Heart left ventricle (tissue), 13 donors: ENCODE results near the gene ERC1.

Source experiments
- CTCF ChIP-seq, 12 donors: fragments of 200-600 bp; sonication (generic) in 4 of 12; IDR thresholded peaks; one replicate each; pipeline versions ENCODE4 v1.5.0 to v1.8.0; 2018 to 2022; ENCODE audit warnings: antibody characterized with exemption in 12 of 12, mild to moderate bottlenecking in 5 of 12
- POLR2A ChIP-seq, 2 donors: fragments of 450-650 bp; IDR thresholded peaks; one replicate each; pipeline ENCODE4 v1.6.1; 2017; ENCODE audit warnings: antibody characterized with exemption in 2 of 2, mild to moderate bottlenecking in 2 of 2, moderate library complexity in 2 of 2
- donor health status: ischemic (EF 13 %, LVEDD 7.1; RV severe dilation, severe dysfunction).
- donor health status: DM: no; HTN: yes; CAD: no.
- donor health status: DM: no; HTN: no; CAD: no.
- donor health status: ischemic (EF 25% LVEDD 6.9; RV normal size, moderate dysfunction).
- donor health status: ischemic (EF 25% LVEDD 5.7; RV mildly dilated, moderate dysfunction).
- donor health status: ischemic (EF 35%, LVEDD 5.7; RV mildly dilated, moderate dysfunction).
- donor health status: nonischemic (EF 11% LVEDD 7.7; RV severe dilation, severe dysfunction).
- donor health status: DM: yes; HTN: yes; CAD: no.
- donor health status: PGD.
- donor health status: ischemic (EF 29% LVEDD 5.4; RV normal size, mild dysfunction).
- donor health status: nonischemic (EF 23%, LVEDD 6.1; RV moderate dilation, normal function).

GRCh38 chr12:1443421-1444141 lies 452.6 kb downstream of the ERC1 start:
- TF ChIP-seq CTCF (IDR thresholded peaks at IDR 0.05) (no peak), POLR2A (IDR thresholded peaks at IDR 0.05) (no peak)
